Stomach (tissue), 9 donors: Measurements from ENCODE around the gene FADS3. TPM values are rescaled to one million over a fixed set of nuclear protein-coding genes. Genes with fewer than 3 reads are reported as not detected.

ENCODE experiments used
- DNase-seq, 2 donors: peaks; one replicate each; pipeline versions ENCODE4 v3.0.0 to v3.0.0-alpha.2; 2013 to 2019
- H3K27ac ChIP-seq, 5 donors: fragments of 200-600 bp in 4 of 5; sonication (generic) in 4 of 5; one replicate each; pipeline ENCODE4 v1.5.1; 2013 to 2019; ENCODE audit warnings: mild to moderate bottlenecking in 1 of 5, moderate library complexity in 1 of 5
- H3K27me3 ChIP-seq, 3 donors: fragments of 200-600 bp; sonication (generic); one replicate each; pipeline ENCODE4 v1.5.1; 2017 to 2019; ENCODE audit warnings: mixed run types in 1 of 3
- H3K36me3 ChIP-seq, 4 donors: fragments of 200-600 bp; sonication (generic); 1 replicate in 3 of 4; 2 replicates in 1 of 4; pipeline ENCODE4 v1.5.1; 2016 to 2019
- H3K4me1 ChIP-seq, 4 donors: fragments of 200-600 bp; sonication (generic); one replicate each; pipeline ENCODE4 v1.5.1; 2016 to 2019
- H3K4me3 ChIP-seq, 4 donors: fragments of 200-600 bp; sonication (generic) in 3 of 4; one replicate each; pipeline ENCODE4 v1.5.1; 2016 to 2019; ENCODE audit warnings: mild to moderate bottlenecking in 1 of 4
- H3K9me3 ChIP-seq, 4 donors: fragments of 200-600 bp; sonication (generic); one replicate each; pipeline ENCODE4 v1.5.1; 2016 to 2019
- CTCF ChIP-seq, 7 experiments: fragments of 450-650 bp in 4 of 7; fragments of 200-600 bp in 3 of 7; sonication (generic) in 3 of 7; IDR thresholded peaks; one replicate each; pipeline ENCODE4 v1.5.1; 2016 to 2019; ENCODE audit warnings: antibody characterized with exemption in 7 of 7, control low read depth in 2 of 7, mild to moderate bottlenecking in 1 of 7
- EP300 ChIP-seq: sonication (generic); formaldehyde crosslinking; IDR thresholded peaks from one replicate; pipeline ENCODE4 v1.6.1; 2017; ENCODE audit warnings: antibody characterized with exemption
- POLR2A ChIP-seq, 4 donors: fragments of 450-650 bp; IDR thresholded peaks; one replicate each; pipeline ENCODE4 v1.6.1; 2016; ENCODE audit warnings: antibody characterized with exemption in 4 of 4, control low read depth in 2 of 4, mild to moderate bottlenecking in 1 of 4, moderate library complexity in 1 of 4
- POLR2AphosphoS5 ChIP-seq, 3 donors: sonication (generic); formaldehyde crosslinking; IDR thresholded peaks; one replicate each; pipeline ENCODE4 v1.6.1; 2016; ENCODE audit warnings: antibody characterized with exemption in 3 of 3
- WGBS, 5 donors: extraction: QIAGEN DNeasy Blood & Tissue Kit in 3 of 5; methylation state at CpG; one replicate each; pipeline versions ENCODE4 v1.1.5 to v1.1.7; 2013 to 2018; 5-methylcytosine and 5-hydroxymethylcytosine counted together
- intact Hi-C: fragments of 100-400 bp; cut with DNase I; formaldehyde crosslinking; loops from one replicate; pipeline ENCODE4 v1.15.1; 2023; ENCODE audit warnings: low total_unique reads
- polyA plus RNA-seq, 3 donors: library from polyadenylated mRNA; stranded (reverse); fragments of 200-250 nt; gene quantifications; one replicate each; pipeline ENCODE4 v1.2.3, GENCODE V29; 2013
- total RNA-seq, 5 donors: library from RNA; depleted of rRNA; stranded (reverse); fragments of >200 nt; gene quantifications; one replicate each; pipeline versions ENCODE4 v1.1.0 to v1.2.3, GENCODE V29; 2014 to 2016
- donor health status: healthy with polysubstance abuse.
- donor health status: Bipolar disorder and iron deficiency.
- donor health status: healthy.

The FADS3 gene
- total and polyA plus RNA-seq, 8 donors, result 2.6 to 140 (median 17.5) TPM

GRCh38 chr11:61886643-61887042 is 4.7 kb downstream of the FADS3 start:
- DNase-seq, result no peak
- no peak overlapping the region for H3K27ac ChIP-seq
- H3K27me3 ChIP-seq, result no peaks in the 10 kb centered on the region
- no peaks in the 10 kb centered on the region for H3K36me3 ChIP-seq
- no peak for TF ChIP-seq CTCF (IDR thresholded peaks at IDR 0.05)
- no peak for TF ChIP-seq POLR2A (IDR thresholded peaks at IDR 0.05)
- TF ChIP-seq POLR2AphosphoS5 (IDR thresholded peaks at IDR 0.05), result no peak
- no peak for TF ChIP-seq EP300
- peaks cover 15 to 30% (median 27%) of the 10 kb centered on the region in 4 donors for H3K4me1 ChIP-seq
- intact Hi-C loops, result no loop called here
- H3K4me3 ChIP-seq, result no peak overlapping the region
- no peaks in the 10 kb centered on the region for H3K9me3 ChIP-seq
- WGBS, 5 donors, result 92 to 100% (median 97%) methylated on average over 2 to 3 of the region's 3 CpGs

- H3K4me1 ChIP-seq, result peaks cover 12 to 28% (median 26%) of the 10 kb centered on the region in 4 donors
- intact Hi-C loops, result no loop called here
- no peak overlapping the region for H3K4me3 ChIP-seq
- H3K27ac ChIP-seq, result no peak overlapping the region
- TF ChIP-seq EP300, result no peak
- TF ChIP-seq POLR2AphosphoS5 (IDR thresholded peaks at IDR 0.05), result no peak
- TF ChIP-seq POLR2A (IDR thresholded peaks at IDR 0.05), result no peak
- TF ChIP-seq CTCF (IDR thresholded peaks at IDR 0.05), result no peak
- no peaks in the 10 kb centered on the region for H3K36me3 ChIP-seq
- H3K9me3 ChIP-seq, result no peaks in the 10 kb centered on the region
- WGBS, 5 donors, result 91 to 97% (median 96%) methylated on average over 13 of the region's 13 CpGs
- no peaks in the 10 kb centered on the region for H3K27me3 ChIP-seq
- no peak for DNase-seq
Measured at GRCh38 chr11:61885784-61886580, 5.4 kb downstream of the FADS3 start.

- DNase-seq, result no peak
- Histone ChIP-seq H3K9me3 (no peaks in the 10 kb centered on the region), H3K36me3 (no peaks in the 10 kb centered on the region), H3K4me3 (no peak overlapping the region), H3K27ac (no peak overlapping the region), H3K27me3 (no peaks in the 10 kb centered on the region), H3K4me1 (peaks cover 5 to 21% (median 20%) of the 10 kb centered on the region in 4 donors)
- intact Hi-C loops, result no loop called here
- TF ChIP-seq POLR2A (IDR thresholded peaks at IDR 0.05) (no peak), EP300 (no peak), CTCF (IDR thresholded peaks at IDR 0.05) (no peak), POLR2AphosphoS5 (IDR thresholded peaks at IDR 0.05) (no peak)
- 90 to 95% (median 93%) methylated on average over 5 to 7 of the region's 7 CpGs for WGBS, 5 donors
Measured at GRCh38 chr11:61885166-61885778, 6.1 kb downstream of the FADS3 start.

- Histone ChIP-seq H3K4me3 (no peak overlapping the region), H3K36me3 (peaks cover 0 to 12% (median 7%) of the 10 kb centered on the region in 4 donors), H3K27me3 (no peaks in the 10 kb centered on the region), H3K9me3 (no peaks in the 10 kb centered on the region), H3K4me1 (peaks cover 0 to 16% (median 11%) of the 10 kb centered on the region in 4 donors), H3K27ac (no peak overlapping the region)
- no peak for DNase-seq
- intact Hi-C loops, result no loop called here
- TF ChIP-seq CTCF (IDR thresholded peaks at IDR 0.05) (no peak), POLR2AphosphoS5 (IDR thresholded peaks at IDR 0.05) (no peak), EP300 (no peak), POLR2A (IDR thresholded peaks at IDR 0.05) (no peak)
- WGBS, 5 donors, result 85 to 89% (median 86%) methylated on average over 4 to 5 of the region's 5 CpGs
Measured at GRCh38 chr11:61883947-61884346, 7.4 kb downstream of the FADS3 start.
